HG02763 (cell line): ENCODE results near the gene KAZN.

Experiments used
- ATAC-seq: cut with Tn5 transposase; IDR thresholded peaks from one replicate; pipeline ENCODE4 v1.9.1; 2021; ENCODE audit warnings: mild to moderate bottlenecking, moderate library complexity; ENCODE audit not compliant: unreplicated experiment

Gene KAZN

DNA sequence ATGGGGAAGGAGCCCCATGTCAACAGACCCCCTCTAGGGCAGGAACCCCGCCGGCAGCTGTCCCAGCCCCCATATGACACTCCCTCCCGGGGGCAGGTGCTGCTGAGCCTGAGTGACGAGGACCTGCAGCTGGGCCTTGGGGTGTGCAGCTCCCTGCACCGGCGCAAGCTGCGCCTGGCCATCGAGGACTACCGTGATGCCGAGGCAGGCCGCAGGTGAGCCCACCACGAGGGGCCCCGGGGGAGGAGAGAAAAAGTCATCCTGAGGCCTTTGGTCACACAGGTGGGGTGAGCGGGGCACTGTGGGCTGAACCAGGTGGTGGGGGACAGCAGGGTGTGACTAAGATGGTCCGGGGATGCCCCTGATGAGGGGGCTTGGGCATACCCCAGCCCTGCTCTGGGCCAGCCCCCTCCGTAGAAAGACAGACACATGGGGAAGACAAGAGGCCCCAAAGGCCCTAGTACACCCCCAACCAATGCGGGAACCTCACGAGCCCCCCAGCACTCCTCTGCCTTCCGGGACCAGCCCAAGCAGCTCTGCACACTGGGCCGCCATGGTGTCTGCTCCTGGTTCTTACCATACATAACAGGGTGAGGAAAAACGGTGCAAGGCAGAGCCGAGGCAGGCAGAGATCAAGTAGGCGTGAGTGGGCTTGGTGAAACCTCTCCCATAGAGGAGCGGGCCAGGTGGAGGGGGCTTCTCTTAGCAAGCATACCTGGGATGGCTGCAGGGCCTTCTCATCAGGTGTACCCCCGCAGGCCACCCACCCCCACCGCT lies 496.4 kb downstream of the KAZN start:
- ATAC-seq, result no peak

DNA sequence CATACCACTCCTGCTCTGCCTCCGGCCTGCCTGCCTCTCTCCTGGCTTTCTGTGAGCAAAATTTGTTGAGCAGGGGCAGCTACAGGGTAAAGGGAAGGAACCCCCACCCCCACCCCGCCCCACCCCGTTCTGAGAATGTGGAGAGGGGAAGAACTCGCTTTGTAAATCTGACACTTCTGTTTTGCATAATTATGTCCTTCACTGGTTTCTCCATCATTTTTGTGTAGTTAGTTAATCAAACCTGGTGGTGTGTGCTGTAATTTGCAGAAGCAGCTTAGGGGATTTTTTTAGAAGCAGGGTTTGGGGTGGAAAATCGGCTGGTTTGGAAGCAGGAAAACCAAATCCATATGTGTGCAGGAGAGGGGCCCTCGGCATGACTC lies 497.0 kb downstream of the KAZN start:
- ATAC-seq, result no peak

DNA sequence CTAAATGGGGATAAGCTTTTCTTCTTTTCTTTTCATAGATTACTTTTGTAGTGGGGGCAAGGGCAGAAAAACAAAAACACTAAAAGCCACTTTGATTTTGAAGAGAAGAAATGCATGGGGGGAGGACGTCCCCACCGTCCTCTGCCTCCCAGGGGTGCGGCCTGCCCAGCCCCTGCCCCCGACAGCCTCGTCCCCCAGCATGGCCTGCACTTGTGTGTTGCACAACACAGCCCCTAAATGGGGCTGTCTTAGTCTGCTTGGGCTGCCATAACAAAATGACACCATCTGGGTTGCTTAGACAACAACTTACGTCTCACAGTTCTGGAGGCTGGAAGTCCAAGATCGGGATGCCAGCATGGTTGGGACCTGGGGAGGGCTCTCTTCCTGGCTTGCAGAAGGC lies 497.8 kb downstream of the KAZN start:
- no peak for ATAC-seq

DNA sequence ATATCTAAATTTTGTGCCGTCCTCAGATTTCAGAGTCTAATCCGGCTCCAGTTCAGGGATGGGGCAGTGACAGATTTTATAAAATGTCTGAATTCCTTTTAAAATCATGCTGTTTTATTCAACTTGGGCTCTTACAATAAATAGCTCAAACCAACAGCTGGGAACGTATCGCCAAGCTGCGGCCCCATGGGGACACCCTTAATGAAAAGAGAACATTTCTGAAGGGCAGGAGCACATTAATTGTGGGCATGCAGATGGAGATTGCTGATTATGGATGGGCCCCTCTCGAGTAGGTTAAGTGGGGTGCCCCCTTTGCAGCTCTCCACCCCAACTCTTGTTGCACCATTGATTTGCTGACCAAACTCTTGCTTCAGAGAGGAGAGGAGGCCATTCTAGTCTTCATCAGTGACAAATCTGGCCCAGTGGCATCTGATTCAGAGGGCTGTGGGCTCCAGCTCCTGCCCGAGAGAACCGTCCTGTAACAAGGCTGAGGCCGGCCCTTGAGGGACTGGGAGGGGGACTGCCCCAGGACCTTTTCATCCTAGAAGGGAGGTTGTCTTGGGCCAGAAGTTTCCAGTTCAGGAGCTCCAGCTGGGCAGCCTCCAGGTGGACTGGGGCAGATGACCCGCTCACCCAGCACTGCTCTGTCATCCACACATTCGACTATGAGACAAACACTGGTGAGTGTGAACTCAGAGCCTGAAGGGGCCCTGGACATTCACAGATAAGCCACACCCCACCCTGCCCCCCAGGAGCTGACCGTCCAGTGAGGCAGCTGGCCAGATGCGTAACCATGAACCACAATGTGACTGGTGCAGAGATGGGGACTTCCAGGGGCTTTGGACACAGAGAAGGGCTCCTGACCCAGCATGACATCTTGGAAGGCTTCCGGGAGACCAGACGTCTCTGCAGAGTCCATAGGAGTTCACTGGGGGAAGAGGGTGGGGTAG lies 500.0 kb downstream of the KAZN start:
- no peak for ATAC-seq

DNA sequence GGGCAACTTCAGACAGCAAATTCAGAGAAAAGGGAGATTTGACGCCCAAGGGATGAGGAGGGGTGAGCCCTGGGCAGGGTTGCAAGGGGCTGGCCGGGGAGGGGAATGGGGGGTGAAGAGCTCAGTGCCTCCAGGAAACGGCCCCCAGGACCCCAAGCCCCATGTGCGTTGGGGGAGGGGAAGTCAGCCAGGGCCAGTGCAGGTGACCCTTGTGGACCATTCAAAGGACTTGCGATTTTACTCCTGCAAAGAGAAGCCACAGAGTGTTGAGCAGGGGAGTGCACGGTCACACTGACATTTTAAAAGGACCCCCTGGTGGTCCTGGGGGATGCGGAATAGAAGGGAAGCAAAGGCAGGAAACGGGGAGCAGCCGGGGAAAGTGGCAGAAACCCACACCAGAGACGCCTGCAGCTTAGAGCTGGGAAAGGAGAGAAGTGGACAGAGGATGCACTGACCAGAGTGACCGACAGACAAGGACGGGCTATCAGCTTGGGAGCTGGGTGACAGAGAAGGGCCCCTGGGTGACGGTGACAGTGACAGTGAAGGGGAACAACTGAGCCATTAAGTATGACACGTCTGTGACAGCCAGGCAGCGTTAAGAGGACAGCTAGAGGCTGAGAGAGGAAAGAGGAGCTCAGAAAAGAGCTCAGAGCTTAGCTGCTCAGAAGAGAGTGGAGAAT lies 501.1 kb downstream of the KAZN start:
- no peak for ATAC-seq

DNA sequence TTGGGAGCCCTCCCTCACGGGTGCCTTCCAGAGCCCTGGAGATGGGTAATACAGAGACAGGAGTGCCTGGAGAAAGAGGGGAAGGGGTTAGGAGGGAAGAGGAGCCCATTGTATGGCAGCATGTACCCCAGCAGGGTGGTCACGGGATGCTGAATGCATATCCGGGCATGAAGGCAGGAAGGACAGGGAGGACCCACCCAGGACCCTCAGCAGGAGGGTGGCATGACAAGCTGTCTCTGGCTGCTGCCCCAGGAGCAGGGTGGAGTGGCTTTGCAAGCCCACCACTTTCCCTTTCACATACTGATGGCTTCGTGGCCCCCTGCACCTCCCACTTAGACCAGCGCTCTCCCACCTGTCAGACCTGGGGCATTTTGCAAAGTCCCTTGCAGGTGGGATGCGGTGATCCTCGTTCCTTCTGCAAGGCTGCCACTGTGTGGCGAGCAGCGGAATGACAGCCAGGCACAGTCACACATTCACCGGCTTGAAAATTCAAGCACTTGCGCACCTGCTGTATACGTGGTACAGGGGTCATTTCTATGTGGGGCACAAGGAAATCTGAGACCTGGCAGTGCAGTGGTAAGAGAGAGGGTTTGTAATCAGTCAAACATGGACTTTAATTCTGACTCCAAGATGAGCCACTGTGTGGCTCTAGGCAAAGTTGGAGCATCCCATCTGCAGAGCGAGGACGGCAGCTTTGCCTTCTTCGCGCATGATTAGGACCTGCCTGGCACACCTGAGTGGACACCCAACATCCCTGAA lies 501.8 kb downstream of the KAZN start:
- no peak for ATAC-seq

DNA sequence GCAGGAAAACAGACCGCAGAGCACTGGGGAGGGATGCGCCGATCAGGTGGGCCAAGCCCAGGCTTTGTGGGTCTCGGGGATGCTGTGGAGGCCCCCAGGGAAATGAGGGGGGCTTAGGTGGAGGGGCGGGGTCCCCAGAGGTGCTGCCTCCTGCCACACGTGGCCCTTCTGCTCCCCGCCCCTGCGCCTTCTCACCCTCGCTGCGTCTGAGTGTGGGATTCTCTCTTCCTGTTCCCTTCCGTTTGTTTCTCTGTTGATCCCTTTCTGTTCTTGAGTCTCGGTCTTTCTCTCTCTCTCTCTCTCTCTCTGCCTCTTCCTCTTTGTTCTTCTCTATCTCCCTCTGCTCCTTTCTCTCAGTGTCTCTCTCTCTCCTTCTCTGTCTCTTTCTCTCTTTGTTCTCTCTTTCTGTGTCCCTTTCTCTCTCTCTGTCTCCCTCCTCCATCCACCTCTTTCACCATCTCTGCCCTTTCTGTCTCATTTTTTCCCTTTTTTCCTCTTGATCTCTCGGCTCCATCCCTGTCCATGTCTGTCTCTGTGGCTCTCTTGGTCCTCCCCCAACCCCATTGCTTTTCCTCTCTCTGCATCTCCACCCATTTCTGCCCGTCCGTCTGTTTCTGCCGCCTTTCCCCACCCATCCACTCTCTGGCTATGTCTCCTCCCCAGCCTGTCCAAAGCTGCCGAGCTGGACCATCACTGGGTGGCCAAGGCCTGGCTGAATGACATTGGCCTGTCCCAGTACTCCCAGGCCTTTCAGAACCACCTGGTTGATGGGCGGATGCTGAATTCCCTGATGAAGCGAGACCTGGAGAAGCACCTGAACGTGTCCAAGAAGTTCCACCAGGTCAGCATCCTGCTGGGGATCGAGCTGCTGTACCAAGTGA lies 502.6 kb downstream of the KAZN start:
- ATAC-seq, result no peak

DNA sequence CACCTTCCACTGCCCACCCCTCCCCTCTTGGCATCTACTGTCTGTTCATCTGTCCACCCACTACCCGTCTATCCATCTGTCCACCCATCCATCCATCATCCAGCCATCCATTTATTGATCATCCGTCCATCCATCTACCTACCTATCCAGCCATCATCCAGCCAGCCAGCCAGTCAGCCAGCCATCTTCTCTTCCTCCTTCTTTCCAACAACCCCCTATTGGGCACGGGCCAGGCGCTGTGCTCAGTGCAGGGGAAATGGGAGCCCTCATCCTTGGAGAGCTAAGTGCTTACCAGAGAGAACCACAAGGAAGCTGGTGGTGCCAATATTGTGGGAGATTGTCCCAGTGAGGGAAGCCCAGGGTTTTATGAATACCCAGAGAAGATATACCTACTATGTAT lies 503.3 kb downstream of the KAZN start:
- ATAC-seq, result no peak

DNA sequence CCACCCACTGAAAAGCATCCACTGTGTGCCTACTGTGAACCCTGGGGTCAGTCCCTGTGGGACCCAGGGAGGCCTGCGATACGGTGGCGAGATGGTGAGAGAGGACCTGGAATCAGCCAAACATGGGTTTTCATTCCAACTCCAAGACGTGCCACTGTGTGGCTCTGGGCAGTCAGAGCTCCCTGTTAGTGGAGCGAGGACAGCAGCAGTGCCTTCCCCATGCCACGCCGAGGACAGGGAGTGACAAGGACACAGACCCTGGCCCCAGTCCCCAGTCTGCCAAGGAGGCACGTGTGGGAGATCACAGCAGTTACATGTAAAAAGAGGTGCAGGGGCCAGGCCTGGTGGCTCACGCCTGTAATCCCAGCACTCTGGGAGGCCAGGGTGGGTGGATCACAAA lies 504.2 kb downstream of the KAZN start:
- ATAC-seq, result no peak

DNA sequence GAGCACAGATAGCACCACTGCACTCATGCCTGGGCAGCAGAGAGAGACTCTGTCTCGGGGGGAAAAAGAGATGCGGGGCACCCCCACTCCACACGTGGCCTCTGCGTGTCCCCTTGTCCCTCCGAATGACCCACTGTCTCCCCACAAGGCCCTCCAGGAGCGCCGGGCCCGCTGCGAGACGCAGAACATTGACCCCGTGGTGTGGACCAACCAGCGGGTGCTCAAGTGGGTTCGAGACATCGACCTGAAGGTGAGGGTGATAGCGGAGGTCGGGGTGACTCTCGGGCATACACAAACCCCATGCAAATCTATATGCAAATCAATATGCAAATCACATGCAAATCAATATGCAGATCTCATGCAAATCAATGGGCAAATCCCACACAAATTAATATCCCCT lies 504.7 kb downstream of the KAZN start:
- no peak for ATAC-seq

DNA sequence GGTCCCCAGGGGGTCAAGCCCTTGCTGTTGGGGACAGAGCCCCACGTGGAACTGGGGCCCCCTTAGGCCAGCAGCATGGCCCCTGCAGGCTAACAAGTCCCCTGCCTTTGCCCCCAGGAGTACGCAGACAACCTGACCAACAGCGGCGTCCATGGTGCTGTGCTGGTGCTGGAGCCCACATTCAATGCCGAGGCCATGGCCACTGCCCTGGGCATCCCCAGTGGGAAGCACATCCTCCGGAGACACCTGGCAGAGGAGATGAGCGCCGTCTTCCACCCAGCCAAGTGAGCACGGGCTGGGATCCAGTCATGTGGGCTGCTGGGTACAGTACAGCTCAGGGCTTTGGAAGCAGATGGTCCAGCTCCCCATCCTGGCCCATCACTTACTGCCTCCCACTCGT lies 505.4 kb downstream of the KAZN start:
- ATAC-seq, result no peak

DNA sequence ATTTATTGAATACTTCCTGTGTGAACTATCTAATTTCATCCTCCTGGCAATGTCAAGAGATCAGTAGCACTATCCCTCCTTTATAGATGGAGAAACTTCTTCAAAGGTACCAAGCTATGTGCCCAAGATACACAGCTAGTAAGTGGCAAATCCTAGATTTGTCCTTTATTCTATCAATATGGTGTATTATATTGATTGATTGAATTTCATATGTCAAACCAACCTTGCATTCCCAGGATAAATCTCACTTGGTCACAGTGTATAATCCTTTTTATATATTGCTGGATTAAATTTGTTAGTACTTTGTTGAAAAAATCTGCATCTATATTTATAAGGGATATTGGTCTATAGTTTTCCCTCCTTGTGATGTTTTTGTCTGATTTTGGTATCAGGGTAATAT lies 506.3 kb downstream of the KAZN start:
- ATAC-seq, result no peak

DNA sequence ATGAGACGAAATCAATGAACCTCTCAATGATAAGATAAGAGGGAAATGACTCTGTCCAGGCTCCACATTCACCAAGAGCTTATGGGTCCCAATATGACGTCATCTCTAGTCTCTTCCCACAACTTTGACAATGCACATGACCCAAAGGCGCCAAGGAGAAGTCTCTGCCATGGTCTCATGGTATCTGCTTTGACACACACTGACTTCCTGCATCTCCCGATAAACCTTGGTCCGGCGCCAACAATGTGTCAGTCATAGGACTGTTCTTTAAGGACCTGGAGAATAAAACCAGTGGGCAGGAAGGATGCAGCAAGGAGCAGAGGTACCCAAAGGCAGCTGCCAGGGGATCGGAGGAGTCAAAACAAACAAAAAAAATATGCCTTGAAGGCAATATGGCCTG lies 508.1 kb downstream of the KAZN start:
- ATAC-seq, result no peak

DNA sequence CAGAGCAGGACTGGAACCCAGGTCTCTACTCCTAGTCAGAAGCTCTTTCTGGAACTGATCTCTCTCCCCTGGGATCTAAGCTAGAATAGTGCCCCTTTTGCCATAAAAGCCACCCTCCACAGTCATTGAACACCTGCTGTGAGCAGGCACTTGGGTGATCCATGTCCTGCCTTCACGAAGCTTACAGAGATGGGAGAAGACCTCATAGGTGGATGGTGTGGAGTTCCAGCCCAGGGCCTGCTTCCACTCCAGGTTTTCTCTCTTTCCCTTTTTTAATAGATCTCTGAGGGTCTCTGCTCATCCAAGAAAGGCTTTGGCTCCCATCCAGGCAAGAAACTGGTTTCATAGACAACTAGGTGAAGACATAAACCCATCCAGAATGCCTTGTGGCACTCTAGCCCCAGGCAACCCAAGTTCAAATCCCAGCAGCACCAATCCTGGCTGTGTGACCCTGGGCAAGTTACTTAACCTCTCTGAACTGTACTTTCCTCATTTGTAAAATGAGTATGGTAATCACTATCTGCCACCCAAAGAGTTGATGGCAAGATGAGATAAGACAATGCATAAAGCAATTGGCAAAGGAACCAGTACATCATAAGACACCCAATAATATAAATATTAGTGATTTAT lies 508.7 kb downstream of the KAZN start:
- ATAC-seq, result no peak

DNA sequence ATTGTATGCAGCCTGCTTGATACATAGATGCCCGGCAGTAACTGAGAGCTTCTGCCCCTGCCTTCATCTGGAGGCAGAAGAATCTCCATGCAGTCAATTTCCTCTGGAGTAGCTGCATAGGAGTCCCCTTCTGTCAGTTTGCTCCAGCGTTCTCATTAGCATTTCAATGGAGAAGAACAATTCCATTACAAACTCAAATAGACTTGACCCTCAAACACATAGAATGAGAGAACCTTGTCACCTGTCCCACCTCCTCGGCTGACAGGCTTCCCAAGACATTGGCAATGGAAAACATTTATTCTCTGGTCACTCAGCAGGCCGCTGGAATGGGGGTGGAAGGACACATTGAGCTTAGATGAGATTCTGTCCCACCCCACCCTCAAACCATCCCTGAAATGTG lies 509.4 kb downstream of the KAZN start:
- no peak for ATAC-seq

DNA sequence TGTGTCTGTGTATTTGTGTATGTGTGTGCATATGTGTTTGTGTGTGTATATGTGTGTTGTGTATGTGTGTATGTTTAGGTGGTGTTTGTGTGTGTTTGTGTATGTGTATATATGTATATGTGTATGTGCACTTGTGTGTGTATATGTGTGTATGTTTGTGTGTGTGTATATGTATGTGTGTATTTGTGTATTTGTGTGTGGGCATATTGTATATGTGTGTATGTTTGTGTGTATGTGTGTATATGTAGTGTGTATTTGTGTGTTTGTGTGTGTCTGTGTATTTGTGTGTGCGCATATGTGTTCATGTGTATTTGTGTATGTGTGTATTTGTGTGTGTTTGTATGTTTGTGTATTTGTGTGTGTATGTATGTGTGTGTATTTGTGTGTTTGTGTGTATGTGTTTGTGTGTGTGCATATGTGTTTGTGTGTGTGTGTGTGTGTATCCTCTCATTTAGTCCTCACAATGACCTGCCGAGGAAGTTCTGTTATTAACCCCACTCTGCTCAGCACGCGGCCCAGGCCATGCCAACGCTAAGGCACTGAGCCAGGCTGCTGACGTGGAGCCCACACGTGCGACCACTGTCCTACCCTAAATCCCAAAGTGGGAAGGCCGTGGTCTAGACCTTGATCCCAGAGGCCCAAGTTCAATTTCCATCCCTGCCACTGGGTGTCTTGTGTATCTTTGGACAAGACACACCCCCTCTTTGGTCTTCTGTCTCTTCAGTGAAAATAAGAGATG lies 511.8 kb downstream of the KAZN start:
- ATAC-seq, result no peak

DNA sequence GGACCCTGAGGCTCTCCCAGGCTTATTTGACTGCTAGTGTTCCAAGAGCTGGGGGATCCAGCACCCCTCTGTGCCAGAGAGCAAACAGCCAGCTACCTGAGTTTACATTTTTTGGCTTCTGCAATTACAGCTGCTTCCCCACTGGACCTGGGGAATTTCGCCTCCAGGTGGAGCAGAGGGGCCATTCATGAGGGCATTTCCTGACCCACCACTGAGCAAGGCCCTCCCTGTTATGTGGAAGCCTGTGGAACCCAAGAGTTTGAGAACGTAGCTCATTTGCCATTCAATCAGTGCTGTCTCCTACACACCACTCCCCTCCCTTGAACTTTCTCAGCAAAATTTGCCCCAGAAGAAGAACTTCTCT lies 512.4 kb downstream of the KAZN start:
- ATAC-seq, result no peak

DNA sequence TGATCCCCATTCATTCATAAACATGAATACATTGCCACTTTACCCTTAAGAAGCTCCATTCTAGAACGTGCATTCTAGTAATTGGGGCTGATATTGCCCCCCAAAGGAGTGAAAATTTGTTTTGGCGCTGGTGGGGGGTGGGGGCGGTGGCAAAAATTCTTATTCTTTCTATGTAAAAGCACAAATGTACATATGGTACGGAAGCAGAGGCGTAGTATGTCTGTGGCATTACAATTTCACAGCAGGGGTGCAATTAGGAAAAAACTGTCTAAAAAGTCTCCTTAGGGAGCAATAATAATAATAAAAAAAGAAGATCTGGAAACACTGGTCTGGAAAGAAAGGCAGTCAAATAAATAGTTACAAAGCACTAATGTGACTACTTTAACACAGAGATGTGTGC lies 514.7 kb downstream of the KAZN start:
- no peak for ATAC-seq

DNA sequence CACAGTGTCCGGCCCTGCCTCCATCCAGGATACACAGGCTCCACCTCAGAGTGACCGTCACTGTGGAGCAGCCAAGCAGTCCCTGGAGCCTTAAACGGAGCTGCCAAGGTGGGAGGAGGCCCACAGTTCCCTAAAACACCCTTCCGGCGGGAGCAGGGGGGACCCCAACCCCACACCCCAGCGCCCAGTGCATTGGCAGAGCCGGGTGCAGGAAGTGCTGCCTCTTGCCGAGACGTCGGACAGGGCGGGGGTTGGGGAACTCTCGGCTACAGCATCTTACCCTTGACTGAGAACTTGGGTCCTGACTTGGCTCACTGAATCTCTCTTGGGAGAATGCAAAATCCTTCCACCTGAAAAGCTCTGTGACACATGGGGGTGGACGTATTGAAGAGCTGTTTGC lies 516.4 kb downstream of the KAZN start:
- no peak for ATAC-seq
